Body of pancreas (tissue), 4 donors: Measurements from ENCODE around the gene IDS.
"Not testable (repeated sequence)": the region's sequence is repeated elsewhere in the genome, so short reads cannot be mapped to it uniquely, and the experiment has no call there.

ENCODE experiments used
- CTCF ChIP-seq, 7 experiments: fragments of 450-650 bp in 4 of 7; fragments of 200-600 bp in 3 of 7; sonication (generic) in 3 of 7; IDR thresholded peaks; one replicate each; pipeline ENCODE4 v1.5.1; 2016 to 2019; ENCODE audit warnings: antibody characterized with exemption in 7 of 7
- POLR2A ChIP-seq, 3 donors: fragments of 450-650 bp; IDR thresholded peaks; one replicate each; pipeline ENCODE4 v1.6.1; 2016; ENCODE audit warnings: antibody characterized with exemption in 3 of 3, mild to moderate bottlenecking in 2 of 3

- not testable (repeated sequence) for TF ChIP-seq CTCF, POLR2A (IDR thresholded peaks at IDR 0.05)
Observed at GRCh38 chrX:149551939-149552248, 46.8 kb upstream of the IDS start.
